Mammary epithelial cell (primary cell): ENCODE results near the gene FAM167B.

Experiments used
- EZH2 ChIP-seq: IDR thresholded peaks from 2 replicates; pipeline ENCODE4 v1.6.1; 2012; ENCODE audit warnings: low read length, inconsistent platforms, borderline replicate concordance
- TF ChIP-seq, protein P1 (sequence below), 2 donors: IDR thresholded peaks in 1 of 2; conservative IDR thresholded peaks in 1 of 2; 2 replicates each; pipeline ENCODE4 v1.5.1; 2011 to 2012; ENCODE audit warnings: inconsistent platforms in 2 of 2, low read length in 2 of 2, mild to moderate bottlenecking in 2 of 2, control low read depth in 1 of 2, low read depth in 1 of 2; ENCODE audit not compliant: insufficient read depth in 1 of 2; ENCODE audit errors: extremely low read depth in 1 of 2

DNA sequence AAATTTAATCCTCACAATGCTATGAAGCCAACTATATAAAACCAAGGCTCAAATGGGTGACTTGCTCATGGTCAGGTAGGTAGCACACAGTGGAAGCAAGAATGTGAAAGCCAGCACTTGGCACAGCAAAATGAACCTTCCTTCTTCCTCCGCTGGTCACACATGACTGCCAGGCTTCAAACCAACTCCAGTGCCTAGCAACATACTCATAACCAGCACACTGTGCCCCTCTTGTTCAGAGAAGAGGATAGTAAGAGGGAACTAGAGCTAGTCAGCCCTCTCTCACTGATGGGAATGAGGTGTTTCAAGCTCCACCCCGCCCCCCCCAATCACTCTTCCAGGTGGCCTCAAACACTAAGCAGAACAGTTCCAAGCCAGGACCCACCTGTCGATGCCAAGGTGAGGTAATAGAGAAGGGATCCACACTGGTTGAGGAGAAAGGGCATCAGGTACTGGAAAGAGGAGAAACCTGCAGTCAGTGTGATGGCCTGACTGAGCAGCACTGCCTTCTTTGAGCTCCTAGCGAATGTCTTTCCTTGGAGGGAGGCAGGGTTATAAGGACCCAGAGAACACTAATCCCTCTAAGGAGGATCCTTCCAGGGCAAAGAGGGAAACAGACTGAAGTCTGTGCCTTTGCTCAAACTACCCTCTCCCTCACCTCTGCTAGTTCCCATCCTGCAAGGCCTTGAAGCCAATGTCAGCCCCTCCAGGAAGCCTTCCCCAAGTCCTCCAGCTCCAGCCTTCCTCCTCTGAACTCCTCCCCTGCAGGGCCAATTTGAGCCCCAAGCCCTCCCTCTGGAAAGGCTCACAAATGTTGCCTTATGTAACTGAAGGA is 26.1 kb upstream of the FAM167B start:
- TF ChIP-seq, protein P1, sequence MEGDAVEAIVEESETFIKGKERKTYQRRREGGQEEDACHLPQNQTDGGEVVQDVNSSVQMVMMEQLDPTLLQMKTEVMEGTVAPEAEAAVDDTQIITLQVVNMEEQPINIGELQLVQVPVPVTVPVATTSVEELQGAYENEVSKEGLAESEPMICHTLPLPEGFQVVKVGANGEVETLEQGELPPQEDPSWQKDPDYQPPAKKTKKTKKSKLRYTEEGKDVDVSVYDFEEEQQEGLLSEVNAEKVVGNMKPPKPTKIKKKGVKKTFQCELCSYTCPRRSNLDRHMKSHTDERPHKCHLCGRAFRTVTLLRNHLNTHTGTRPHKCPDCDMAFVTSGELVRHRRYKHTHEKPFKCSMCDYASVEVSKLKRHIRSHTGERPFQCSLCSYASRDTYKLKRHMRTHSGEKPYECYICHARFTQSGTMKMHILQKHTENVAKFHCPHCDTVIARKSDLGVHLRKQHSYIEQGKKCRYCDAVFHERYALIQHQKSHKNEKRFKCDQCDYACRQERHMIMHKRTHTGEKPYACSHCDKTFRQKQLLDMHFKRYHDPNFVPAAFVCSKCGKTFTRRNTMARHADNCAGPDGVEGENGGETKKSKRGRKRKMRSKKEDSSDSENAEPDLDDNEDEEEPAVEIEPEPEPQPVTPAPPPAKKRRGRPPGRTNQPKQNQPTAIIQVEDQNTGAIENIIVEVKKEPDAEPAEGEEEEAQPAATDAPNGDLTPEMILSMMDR (conservative IDR thresholded peaks at IDR 0.05 in 1 of 2, IDR thresholded peaks at IDR 0.05 in 1 of 2; ENCODE audit: extremely low read depth in 1 of 2, insufficient read depth in 1 of 2, low read depth in 1 of 2, low read length in 2 of 2) = no peak
- no peak for TF ChIP-seq EZH2
